H1 (cell line): ENCODE data around the gene TGM2. TPM values are rescaled to one million over a fixed set of nuclear protein-coding genes. Genes with fewer than 3 reads are reported as not detected.

Source experiments
- BACH1 ChIP-seq: IDR thresholded peaks from 2 replicates; pipeline ENCODE4 v1.6.1; 2012; ENCODE audit warnings: low read length, improper control_type of control experiment
- BRCA1 ChIP-seq: IDR thresholded peaks from 2 replicates; pipeline ENCODE4 v1.6.1; 2012; ENCODE audit warnings: low read depth, low read length, improper control_type of control experiment
- CEBPB ChIP-seq: IDR thresholded peaks from 2 replicates; pipeline ENCODE4 v1.6.1; 2012; ENCODE audit warnings: low read depth, low read length
- EP300 ChIP-seq, 2 experiments: IDR thresholded peaks; 1 replicate in 1 of 2; 2 replicates in 1 of 2; pipeline ENCODE4 v1.6.1; 2011 to 2012; ENCODE audit warnings: low read depth in 2 of 2, low read length in 2 of 2, mild to moderate bottlenecking in 2 of 2, borderline replicate concordance in 1 of 2, inconsistent platforms in 1 of 2, moderate library complexity in 1 of 2
- KDM4A ChIP-seq: IDR thresholded peaks from one replicate; pipeline ENCODE4 v1.7.1; 2012; ENCODE audit warnings: low read depth, mild to moderate bottlenecking, moderate library complexity, low read length, inconsistent platforms; ENCODE audit not compliant: severe bottlenecking
- RNF2 ChIP-seq: fragments of 200-900, 300-1000 bp; sonication (generic); IDR thresholded peaks from 2 replicates; pipeline ENCODE4 v1.7.1; 2016; ENCODE audit warnings: borderline replicate concordance, low read depth, mild to moderate bottlenecking, antibody characterized with exemption, low read length; ENCODE audit not compliant: poor library complexity, severe bottlenecking; ENCODE audit errors: missing control alignments
- TAF7 ChIP-seq: optimal IDR thresholded peaks from 2 replicates; pipeline ENCODE3; 2011; ENCODE audit warnings: low read depth, mild to moderate bottlenecking, inconsistent platforms, low read length, moderate library complexity, borderline replicate concordance
- polyA plus RNA-seq, 7 experiments: library from polyadenylated mRNA; depleted of rRNA in 3 of 7; stranded (reverse) in 5 of 7; unstranded in 2 of 7; fragments of >200 nt in 5 of 7; fragments of 200-250 nt in 2 of 7; gene quantifications; 1 replicate in 5 of 7; 2 replicates in 1 of 7; 4 replicates in 1 of 7; pipeline versions ENCODE4 v1.2.1 to v1.2.3, GENCODE V29; 2011 to 2013; ENCODE audit warnings: missing spikeins in 2 of 7, mixed read lengths in 2 of 7
- total RNA-seq: library from RNA; stranded (reverse); fragmentation: NEBNext Ultra II Directional; extraction: Animal tissue kit (Norgen Biotek cat#: 25700); gene quantifications from 2 replicates; pipeline ENCODE4 v1.2.1, GENCODE V29; 2021

The TGM2 gene
- total and polyA plus RNA-seq, 2 of the 8 experiments (the other 6 are each of a cell fraction or from before 2014, with no cell fraction given): 0.86 to 1.0 TPM

DNA sequence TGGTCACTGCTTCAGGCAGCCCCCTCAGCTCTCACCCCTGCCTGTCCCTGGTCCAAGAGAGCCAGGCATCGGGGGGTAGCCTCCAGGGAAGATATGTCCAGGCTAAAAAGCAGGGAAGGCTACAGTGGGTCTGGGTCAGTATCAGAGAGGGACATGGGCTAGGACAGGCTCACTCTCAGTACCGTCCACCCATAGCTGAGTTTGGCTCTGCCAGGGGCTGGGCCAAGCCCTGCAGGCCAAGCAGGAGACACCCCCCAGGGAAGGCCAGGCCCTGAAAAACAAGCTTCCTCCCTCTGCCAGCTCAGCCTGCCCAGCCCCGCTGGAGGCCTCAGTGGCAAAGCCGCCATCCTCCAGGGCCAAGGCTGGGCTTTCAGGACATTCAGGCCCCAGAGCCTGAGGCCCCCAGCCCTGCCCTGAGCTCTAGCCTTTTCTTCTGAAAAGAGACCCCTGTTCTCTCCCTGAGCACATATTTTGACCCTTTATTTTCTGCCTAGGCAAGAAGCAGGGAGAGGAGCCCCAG is 28.6 kb upstream of the TGM2 start (continued):
- TF ChIP-seq KDM4A (no peak), RNF2 (no peak), BRCA1 (no peak), EP300 (IDR thresholded peaks at IDR 0.05; ENCODE audit: borderline replicate concordance in 1 of 2, low read depth in 2 of 2, low read length in 2 of 2) (no peak), BACH1 (no peak), CEBPB (no peak), TAF7 (no peak)
- TF ChIP-seq, all 59 proteins: peak for 0
